HCT116 (cell line): Measurements from ENCODE around the gene TAX1BP1. TPM values are rescaled to one million over a fixed set of nuclear protein-coding genes. Genes with fewer than 3 reads are reported as not detected.

Source experiments
- ATAC-seq: fragments of 200-7000 bp; cut with Tn5 transposase; 2 replicates; pipeline ENCODE4 v1.9.1; 2020; ENCODE audit warnings: mild to moderate bottlenecking, moderate library complexity
- BruUV-seq: library from RNA; stranded (reverse); fragments of 400-500 nt; replicated peaks from 2 replicates; lab custom pipeline; 2021; lab: Mats Ljungman, UMichigan
- CTCF ChIA-PET: fragments of 300-600 bp; sonication (Branson Sonifier 250); formaldehyde crosslinking; loops from one replicate; lab custom pipeline; 2021; ENCODE audit warnings: antibody characterized with exemption; lab: Charles Lee
- POLR2A ChIA-PET: fragments of 300-600, 350-600 bp; sonication (Branson Sonifier 250); formaldehyde crosslinking; loops from one replicate; lab custom pipeline; 2021; ENCODE audit warnings: antibody characterized with exemption; lab: Charles Lee
- RAD21 ChIA-PET, 2 experiments: fragments of 300-600 bp; sonication (Branson Sonifier 250); formaldehyde crosslinking; loops; one replicate each; lab custom pipeline; 2023; ENCODE audit warnings: low total read pairs in 2 of 2; ENCODE audit not compliant: uncharacterized antibody in 2 of 2, unreplicated experiment in 2 of 2, low non-redundant PET in 1 of 2; lab: Charles Lee
- DNase-seq: peaks from one replicate; pipeline ENCODE4 v3.0.0-alpha.2; 2010; ENCODE audit warnings: low read depth, low spot score
- H2AFZ ChIP-seq: fragments of 200-600 bp; shearing (Covaris generic), sonication (generic); 2 replicates; pipeline ENCODE4 v1.6.1; 2017; ENCODE audit warnings: low read depth, mixed run types, mixed read lengths, antibody characterized with exemption, low read length; ENCODE audit not compliant: poor library complexity, severe bottlenecking
- H3K27ac ChIP-seq: 2 replicates; pipeline ENCODE4 v1.5.1; 2012; ENCODE audit warnings: low read depth, low read length
- H3K27me3 ChIP-seq: fragments of 200-600 bp; sonication (generic); 2 replicates; pipeline ENCODE4 v1.6.1; 2016; ENCODE audit warnings: mixed run types, low read length, mixed read lengths; ENCODE audit not compliant: insufficient read depth
- H3K36me3 ChIP-seq, 2 experiments: fragments of 200-500 bp in 1 of 2; fragments of 200-600 bp in 1 of 2; sonication (Bioruptor generic) in 1 of 2; sonication (generic) in 1 of 2; 2 replicates each; pipeline versions ENCODE4 v1.5.1 to v1.6.1; 2014 to 2016; ENCODE audit warnings: low read length in 2 of 2, inconsistent platforms in 1 of 2, mixed read lengths in 1 of 2, mixed run types in 1 of 2; ENCODE audit not compliant: insufficient read depth in 2 of 2, control insufficient read depth in 1 of 2
- H3K4me1 ChIP-seq, 2 experiments: fragments of 200-600 bp in 1 of 2; sonication (generic) in 1 of 2; 2 replicates each; pipeline versions ENCODE4 v1.5.1 to v1.6.1; 2012 to 2017; ENCODE audit warnings: low read length in 2 of 2, inconsistent platforms in 1 of 2, mild to moderate bottlenecking in 1 of 2, mixed read lengths in 1 of 2, mixed run types in 1 of 2, moderate library complexity in 1 of 2; ENCODE audit not compliant: insufficient read depth in 2 of 2, control insufficient read depth in 1 of 2
- H3K4me2 ChIP-seq: fragments of 200-600 bp; sonication (generic); 2 replicates; pipeline ENCODE4 v1.6.1; 2017; ENCODE audit warnings: mixed run types, low read length, mixed read lengths
- H3K4me3 ChIP-seq, 2 experiments: fragments of 200-600 bp in 1 of 2; sonication (generic) in 1 of 2; replicated peaks in 1 of 2; 2 replicates each; pipeline ENCODE4 v1.5.1; 2011 to 2016; ENCODE audit warnings: low read length in 2 of 2, control low read depth in 1 of 2, low read depth in 1 of 2, mild to moderate bottlenecking in 1 of 2, mixed read lengths in 1 of 2, mixed run types in 1 of 2
- H3K79me2 ChIP-seq: fragments of 200-600 bp; sonication (generic); 2 replicates; pipeline ENCODE4 v1.6.1; 2017; ENCODE audit warnings: mild to moderate bottlenecking, mixed run types, low read length, moderate library complexity, mixed read lengths; ENCODE audit not compliant: insufficient read depth
- H3K9ac ChIP-seq: fragments of 200-600 bp; sonication (generic); 2 replicates; pipeline ENCODE4 v1.6.1; 2016; ENCODE audit warnings: low read length, mixed read lengths
- H3K9me2 ChIP-seq: fragments of 200-600 bp; sonication (generic), shearing (Covaris generic); 2 replicates; pipeline ENCODE4 v1.6.1; 2017; ENCODE audit warnings: mixed run types, mild to moderate bottlenecking, moderate library complexity; ENCODE audit not compliant: insufficient read depth
- H3K9me3 ChIP-seq, 2 experiments: fragments of 200-500 bp in 1 of 2; fragments of 200-600 bp in 1 of 2; sonication (Bioruptor generic) in 1 of 2; sonication (generic) in 1 of 2; 2 replicates each; pipeline ENCODE4 v1.6.1; 2014 to 2017; ENCODE audit warnings: low read length in 2 of 2, mixed read lengths in 2 of 2, inconsistent platforms in 1 of 2, low read depth in 1 of 2, mild to moderate bottlenecking in 1 of 2, mixed run types in 1 of 2, moderate library complexity in 1 of 2; ENCODE audit not compliant: control insufficient read depth in 1 of 2, insufficient read depth in 1 of 2
- H4K20me1 ChIP-seq: fragments of 200-600 bp; sonication (generic), shearing (Covaris generic); 2 replicates; pipeline ENCODE4 v1.6.1; 2017; ENCODE audit warnings: mixed run types, mild to moderate bottlenecking, moderate library complexity; ENCODE audit not compliant: insufficient read depth
- ATF3 ChIP-seq: IDR thresholded peaks from 2 replicates; pipeline ENCODE4 v1.6.1; 2012
- CBX3 ChIP-seq: IDR thresholded peaks from 2 replicates; pipeline ENCODE4 v1.6.1; 2012; ENCODE audit warnings: low read depth
- CEBPB ChIP-seq: IDR thresholded peaks from 2 replicates; pipeline ENCODE4 v1.6.1; 2012; ENCODE audit warnings: low read depth
- EGR1 ChIP-seq: IDR thresholded peaks from 2 replicates; pipeline ENCODE4 v1.6.1; 2012; ENCODE audit warnings: low read depth
- EZH2 ChIP-seq: fragments of 200-600 bp; sonication (generic); IDR thresholded peaks from 2 replicates; pipeline ENCODE4 v1.6.1; 2017; ENCODE audit warnings: antibody characterized with exemption, mixed run types
- POLR2AphosphoS5 ChIP-seq: IDR thresholded peaks from 2 replicates; pipeline ENCODE4 v1.6.1; 2011; ENCODE audit warnings: mild to moderate bottlenecking, low read depth, low read length, moderate library complexity
- RAD21 ChIP-seq: IDR thresholded peaks from 2 replicates; pipeline ENCODE4 v1.6.1; 2012; ENCODE audit warnings: low read depth, mild to moderate bottlenecking
- SIN3A ChIP-seq: IDR thresholded peaks from 2 replicates; pipeline ENCODE4 v1.6.1; 2012; ENCODE audit warnings: low read depth
- TCF7L2 ChIP-seq: IDR thresholded peaks from 2 replicates; pipeline ENCODE4 v1.7.0; 2011; ENCODE audit warnings: borderline replicate concordance, inconsistent platforms; ENCODE audit not compliant: insufficient read depth, insufficient read length; ENCODE audit errors: extremely low read depth
- YY1 ChIP-seq: IDR thresholded peaks from 2 replicates; pipeline ENCODE4 v1.6.1; 2011; ENCODE audit warnings: low read length, low read depth, moderate library complexity, mild to moderate bottlenecking; ENCODE audit not compliant: insufficient replicate concordance; ENCODE audit errors: extremely low read depth
- ZNF274 ChIP-seq: fragments of 200-500 bp; sonication (Bioruptor generic); IDR thresholded peaks from 2 replicates; pipeline ENCODE4 v1.6.1; 2014; ENCODE audit warnings: mild to moderate bottlenecking, low read depth, low read length, inconsistent platforms
- intact Hi-C: fragments of 100-400 bp; cut with micrococcal nuclease; formaldehyde crosslinking; loops from 2 replicates; pipeline ENCODE4 v1.10.0; 2022
- total RNA-seq: library from RNA; stranded (reverse); gene quantifications from one replicate; pipeline ENCODE4 v1.2.1, GENCODE V29; 2021; ENCODE audit not compliant: unreplicated experiment
- TF ChIP-seq, protein P1 (sequence below): IDR thresholded peaks from 2 replicates; pipeline ENCODE4 v1.6.1; 2012; ENCODE audit warnings: low read depth

The TAX1BP1 gene
- total RNA-seq, 1 experiment from 2014 or later, result 68.1 TPM

DNA sequence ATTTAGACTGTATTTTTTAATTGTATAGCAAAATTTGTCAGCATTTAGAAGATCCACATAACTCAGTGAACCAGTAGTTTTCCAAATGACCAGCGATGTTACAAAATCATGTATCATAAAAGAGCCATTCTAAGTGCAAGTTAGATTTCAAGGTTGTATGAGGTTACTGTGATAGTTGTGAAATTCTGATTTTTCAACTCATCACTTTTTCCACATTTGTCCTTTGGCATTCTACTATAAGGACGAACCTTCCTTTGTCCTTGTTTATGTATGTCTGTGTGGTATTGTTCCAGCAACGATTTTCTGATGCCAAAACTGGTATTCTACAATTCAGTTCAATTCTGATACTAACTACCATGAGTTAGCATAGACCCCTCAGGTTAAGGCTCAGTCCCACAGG lies 64.2 kb downstream of the TAX1BP1 start (continued):
- TF ChIP-seq SIN3A, result no peak

DNA sequence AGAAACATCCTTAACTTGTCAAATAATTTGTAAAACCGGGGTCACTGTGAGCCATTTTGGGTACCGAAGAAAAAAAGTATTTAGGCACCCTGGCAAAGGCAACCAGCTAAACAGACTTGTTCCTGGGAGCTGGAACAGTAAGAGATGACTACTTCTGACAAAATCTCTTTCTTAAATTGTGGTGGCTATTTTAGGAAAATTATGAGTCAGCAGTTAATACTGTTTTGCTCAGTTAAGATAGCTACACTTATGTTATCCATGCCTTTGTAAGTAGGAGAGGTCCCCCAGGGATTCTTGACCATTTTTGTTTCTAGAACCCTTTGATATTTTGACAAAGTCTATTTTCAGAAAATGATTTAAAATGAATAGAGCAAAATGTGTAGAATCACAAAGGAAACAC lies 68.7 kb downstream of the TAX1BP1 start:
- intact Hi-C loops, result no loop called here
- no peaks in the 10 kb centered on the region for H4K20me1 ChIP-seq
- no TSS peak for BruUV-seq
- no peak overlapping the region for H2AFZ ChIP-seq
- no peaks in the 10 kb centered on the region for H3K9me2 ChIP-seq
- H3K4me1 ChIP-seq, result peaks cover 3 to 7% of the 10 kb centered on the region in 2 experiments; a peak in 3 of 4 replicates
- no peak for TF ChIP-seq SIN3A
- H3K4me2 ChIP-seq, result 0 out of 2 replicates have a peak overlapping the region, but pooled peaks have one; percentile 2
- ChIA-PET POLR2A (no interaction called here), RAD21 (no interaction called here), CTCF (no interaction called here)
- no peaks in the 10 kb centered on the region for H3K27me3 ChIP-seq
- no peak for DNase-seq
- H3K9me3 ChIP-seq, result no peaks in the 10 kb centered on the region
- no peaks in the 10 kb centered on the region for H3K36me3 ChIP-seq
- H3K9ac ChIP-seq, result no peak overlapping the region
- H3K79me2 ChIP-seq, result no peaks in the 10 kb centered on the region
- H3K4me3 ChIP-seq, result no peak overlapping the region
- no peak overlapping the region for H3K27ac ChIP-seq
- no peak for ATAC-seq

DNA sequence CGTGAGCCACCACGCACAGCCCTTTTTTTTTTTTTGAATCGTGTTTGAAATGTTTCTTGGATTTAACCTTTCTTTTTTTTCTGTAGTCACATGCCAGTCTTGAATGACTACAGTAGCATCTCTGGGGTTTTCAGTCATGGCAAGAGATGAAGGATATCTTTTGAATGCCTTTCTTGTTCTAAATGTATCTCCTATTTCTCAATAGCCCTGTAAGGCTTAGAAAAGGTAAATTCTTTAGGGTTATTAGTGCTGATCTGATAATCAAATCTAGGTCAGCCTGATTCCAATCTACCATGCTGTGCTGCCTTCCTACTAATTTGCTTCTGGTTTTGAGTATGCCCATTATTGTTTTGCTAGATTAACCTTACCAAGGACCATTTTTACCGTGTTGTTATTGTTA lies 70.2 kb downstream of the TAX1BP1 start:
- Histone ChIP-seq H3K9me3 (no peaks in the 10 kb centered on the region), H3K4me2 (no peak overlapping the region), H3K4me1 (peaks cover 5 to 7% of the 10 kb centered on the region in 2 experiments), H4K20me1 (no peaks in the 10 kb centered on the region), H2AFZ (no peak overlapping the region), H3K9me2 (no peaks in the 10 kb centered on the region), H3K36me3 (no peaks in the 10 kb centered on the region), H3K9ac (no peak overlapping the region), H3K79me2 (no peaks in the 10 kb centered on the region), H3K27me3 (no peaks in the 10 kb centered on the region), H3K27ac (no peak overlapping the region), H3K4me3 (no peak overlapping the region)
- ChIA-PET RAD21 (no interaction called here), CTCF (no interaction called here), POLR2A (no interaction called here)
- intact Hi-C loops, result no loop called here
- TF ChIP-seq CBX3, result no peak
- no peak for TF ChIP-seq TCF7L2
- TF ChIP-seq EGR1, result no peak
- no peak for TF ChIP-seq EZH2
- TF ChIP-seq, protein P1, sequence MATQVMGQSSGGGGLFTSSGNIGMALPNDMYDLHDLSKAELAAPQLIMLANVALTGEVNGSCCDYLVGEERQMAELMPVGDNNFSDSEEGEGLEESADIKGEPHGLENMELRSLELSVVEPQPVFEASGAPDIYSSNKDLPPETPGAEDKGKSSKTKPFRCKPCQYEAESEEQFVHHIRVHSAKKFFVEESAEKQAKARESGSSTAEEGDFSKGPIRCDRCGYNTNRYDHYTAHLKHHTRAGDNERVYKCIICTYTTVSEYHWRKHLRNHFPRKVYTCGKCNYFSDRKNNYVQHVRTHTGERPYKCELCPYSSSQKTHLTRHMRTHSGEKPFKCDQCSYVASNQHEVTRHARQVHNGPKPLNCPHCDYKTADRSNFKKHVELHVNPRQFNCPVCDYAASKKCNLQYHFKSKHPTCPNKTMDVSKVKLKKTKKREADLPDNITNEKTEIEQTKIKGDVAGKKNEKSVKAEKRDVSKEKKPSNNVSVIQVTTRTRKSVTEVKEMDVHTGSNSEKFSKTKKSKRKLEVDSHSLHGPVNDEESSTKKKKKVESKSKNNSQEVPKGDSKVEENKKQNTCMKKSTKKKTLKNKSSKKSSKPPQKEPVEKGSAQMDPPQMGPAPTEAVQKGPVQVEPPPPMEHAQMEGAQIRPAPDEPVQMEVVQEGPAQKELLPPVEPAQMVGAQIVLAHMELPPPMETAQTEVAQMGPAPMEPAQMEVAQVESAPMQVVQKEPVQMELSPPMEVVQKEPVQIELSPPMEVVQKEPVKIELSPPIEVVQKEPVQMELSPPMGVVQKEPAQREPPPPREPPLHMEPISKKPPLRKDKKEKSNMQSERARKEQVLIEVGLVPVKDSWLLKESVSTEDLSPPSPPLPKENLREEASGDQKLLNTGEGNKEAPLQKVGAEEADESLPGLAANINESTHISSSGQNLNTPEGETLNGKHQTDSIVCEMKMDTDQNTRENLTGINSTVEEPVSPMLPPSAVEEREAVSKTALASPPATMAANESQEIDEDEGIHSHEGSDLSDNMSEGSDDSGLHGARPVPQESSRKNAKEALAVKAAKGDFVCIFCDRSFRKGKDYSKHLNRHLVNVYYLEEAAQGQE, result no peak
- TF ChIP-seq SIN3A, result no peak
- no peak for TF ChIP-seq ZNF274
- no peak for TF ChIP-seq ATF3
- no peak for TF ChIP-seq POLR2AphosphoS5
- TF ChIP-seq CEBPB, result no peak
- no peak for TF ChIP-seq RAD21
- no peak for TF ChIP-seq YY1
- no peak for DNase-seq
- no TSS peak for BruUV-seq
- ATAC-seq, result no peak
